ENCODE measurements around the gene CAMTA1.

CAMTA1 gene

DNA sequence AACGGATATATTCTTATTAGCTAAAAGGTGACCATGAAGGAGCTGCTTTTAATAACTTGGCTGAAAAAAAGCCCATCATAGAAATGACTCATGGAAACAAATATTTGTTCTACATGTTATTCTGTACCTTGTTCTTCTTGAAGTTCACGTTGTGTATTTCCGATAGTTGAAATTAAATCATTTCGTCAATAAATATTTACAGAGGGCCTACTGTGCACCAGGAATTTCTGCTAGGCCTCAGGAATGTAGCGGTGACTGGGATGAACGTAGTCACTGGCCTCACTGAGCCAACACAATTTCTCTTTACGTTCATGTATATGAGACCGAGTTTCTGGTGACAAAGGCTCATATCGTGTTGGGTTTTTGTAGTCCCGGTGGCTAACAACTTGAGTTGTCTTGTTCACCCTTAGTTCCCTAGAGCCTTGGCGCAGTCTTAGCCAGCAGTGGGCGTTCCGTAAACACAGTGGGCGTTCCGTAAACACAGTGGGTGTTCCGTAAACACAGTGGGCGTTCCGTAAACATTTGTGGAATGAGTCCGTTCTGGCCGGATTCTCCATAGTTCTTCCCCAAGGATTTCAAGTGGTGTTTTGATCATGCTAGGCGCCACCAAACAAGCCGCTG lies 932.6 kb downstream of the CAMTA1 start:
- H3K27ac ChIP-seq = no peak overlapping the region
- H3K4me3 ChIP-seq = no peak overlapping the region

GRCh38 chr1:7719468-7720094 lies 934.3 kb downstream of the CAMTA1 start:
- no peak overlapping the region for H3K4me3 ChIP-seq
- no peak overlapping the region for H3K27ac ChIP-seq

DNA sequence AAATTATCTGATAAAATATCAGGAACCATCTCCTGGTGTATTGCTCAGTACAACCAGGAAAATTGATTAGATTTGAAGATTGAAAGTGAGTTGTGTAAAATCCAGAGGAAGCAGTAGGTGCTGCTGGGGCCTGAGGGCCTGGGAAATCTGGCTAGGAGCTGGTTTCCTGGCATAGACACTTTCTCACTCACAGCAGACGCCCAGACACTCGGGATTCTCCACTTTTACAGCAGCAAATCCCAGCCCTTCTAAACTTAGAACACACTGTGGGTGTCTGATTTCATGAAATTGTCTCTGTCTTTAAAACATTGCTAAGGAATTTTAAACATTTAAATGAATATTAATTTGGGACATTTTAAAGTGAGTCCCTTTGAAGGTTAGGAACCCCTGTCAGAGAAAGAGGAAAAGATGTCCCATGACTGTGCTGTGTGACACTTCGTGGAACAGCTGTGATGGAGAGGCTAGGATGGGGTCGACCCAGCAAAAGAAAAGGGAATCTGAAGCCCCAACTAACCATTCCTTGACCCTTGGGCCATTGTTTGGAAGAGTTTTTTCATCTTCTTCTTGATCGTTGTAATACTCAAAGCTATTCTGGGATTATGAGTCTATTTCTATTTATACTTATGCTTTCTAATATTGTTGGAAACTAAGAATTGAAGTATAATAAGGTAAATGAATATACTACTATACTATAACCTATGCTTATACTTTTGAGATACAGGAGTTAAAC lies 936.9 kb downstream of the CAMTA1 start:
- no peak overlapping the region for H3K4me3 ChIP-seq
- no peak overlapping the region for H3K27ac ChIP-seq

GRCh38 chr1:7722670-7723012 lies 937.4 kb downstream of the CAMTA1 start:
- H3K27ac ChIP-seq = no peak overlapping the region

DNA sequence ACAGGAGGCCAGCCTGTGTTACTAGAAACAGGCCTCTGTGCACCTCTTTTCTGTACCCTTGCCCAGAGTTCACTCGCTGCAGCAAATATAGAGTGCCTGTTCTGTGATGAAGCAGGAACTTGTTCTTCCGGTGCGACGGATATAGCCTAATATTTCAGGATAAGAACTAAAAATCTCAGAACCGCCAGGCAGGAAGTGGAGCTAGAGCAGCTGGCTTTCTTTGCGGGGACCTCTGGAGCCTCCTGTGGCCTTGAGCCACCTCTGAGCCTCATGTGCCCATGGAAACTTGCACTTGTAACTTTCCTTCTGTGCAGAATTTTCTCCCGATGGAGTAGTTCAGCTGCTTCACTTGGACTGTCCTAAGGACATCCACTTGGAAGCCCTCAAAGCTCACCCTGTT lies 941.4 kb downstream of the CAMTA1 start:
- Histone ChIP-seq H3K4me3 (no peak overlapping the region), H3K27ac (no peak overlapping the region)

More at GRCh38 chr1:7722670-7723012, 937.4 kb downstream of the CAMTA1 start:
- no peak overlapping the region for H3K4me3 ChIP-seq

- H3K27ac ChIP-seq = no peak overlapping the region
- H3K4me3 ChIP-seq = no peak overlapping the region
These were observed 942.7 kb downstream of the CAMTA1 start for GRCh38 chr1:7727809-7728471.

GRCh38 chr1:7729761-7730160 lies 944.5 kb downstream of the CAMTA1 start:
- Histone ChIP-seq H3K27ac (no peak overlapping the region), H3K4me3 (no peak overlapping the region)

DNA sequence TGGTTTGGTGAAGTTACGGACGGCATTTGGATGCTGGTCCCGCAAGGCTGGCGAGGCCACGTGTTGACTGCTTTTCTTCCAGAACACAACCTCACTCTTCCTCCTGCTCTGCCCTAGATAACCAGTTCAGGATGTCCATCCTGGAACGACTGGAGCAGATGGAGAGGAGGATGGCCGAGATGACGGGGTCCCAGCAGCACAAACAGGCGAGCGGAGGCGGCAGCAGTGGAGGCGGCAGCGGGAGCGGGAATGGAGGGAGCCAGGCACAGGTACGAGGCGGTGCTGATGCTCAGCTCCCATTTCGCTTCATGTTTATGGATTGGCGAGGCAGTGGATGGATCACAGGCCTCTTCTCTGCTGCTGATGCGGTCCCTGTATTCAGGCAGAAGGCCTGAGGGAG lies 947.1 kb downstream of the CAMTA1 start:
- Histone ChIP-seq H3K4me3 (no peak overlapping the region), H3K27ac (no peak overlapping the region)

- no peak overlapping the region for H3K4me3 ChIP-seq
- H3K27ac ChIP-seq = no peak overlapping the region
These were observed 948.0 kb downstream of the CAMTA1 start for GRCh38 chr1:7733276-7733675.

DNA sequence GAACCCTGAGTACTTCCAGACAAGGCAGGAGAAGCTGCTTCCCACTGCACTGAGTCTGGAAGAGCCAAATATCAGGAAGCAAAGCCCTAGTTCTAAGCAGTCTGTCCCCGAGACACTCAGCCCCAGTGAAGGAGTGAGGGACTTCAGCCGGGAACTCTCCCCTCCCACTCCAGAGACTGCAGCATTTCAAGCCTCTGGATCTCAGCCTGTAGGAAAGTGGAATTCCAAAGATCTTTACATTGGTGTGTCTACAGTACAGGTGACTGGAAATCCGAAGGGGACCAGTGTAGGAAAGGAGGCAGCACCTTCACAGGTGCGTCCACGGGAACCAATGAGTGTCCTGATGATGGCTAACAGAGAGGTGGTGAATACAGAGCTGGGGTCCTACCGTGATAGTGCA lies 952.8 kb downstream of the CAMTA1 start:
- Histone ChIP-seq H3K27ac (no peak overlapping the region), H3K4me3 (no peak overlapping the region)

GRCh38 chr1:7743346-7743745 lies 958.1 kb downstream of the CAMTA1 start:
- no peak overlapping the region for H3K4me3 ChIP-seq
- H3K27ac ChIP-seq = no peak overlapping the region

- Histone ChIP-seq H3K4me3 (no peak overlapping the region), H3K27ac (peak overlapping the region in 5 of 21 experiments; percentile 20 to 58 (median 44))
These were observed 959.6 kb downstream of the CAMTA1 start for GRCh38 chr1:7744882-7745281.

- H3K4me3 ChIP-seq = no peak overlapping the region
These were observed 960.5 kb downstream of the CAMTA1 start for GRCh38 chr1:7745783-7746182.

DNA sequence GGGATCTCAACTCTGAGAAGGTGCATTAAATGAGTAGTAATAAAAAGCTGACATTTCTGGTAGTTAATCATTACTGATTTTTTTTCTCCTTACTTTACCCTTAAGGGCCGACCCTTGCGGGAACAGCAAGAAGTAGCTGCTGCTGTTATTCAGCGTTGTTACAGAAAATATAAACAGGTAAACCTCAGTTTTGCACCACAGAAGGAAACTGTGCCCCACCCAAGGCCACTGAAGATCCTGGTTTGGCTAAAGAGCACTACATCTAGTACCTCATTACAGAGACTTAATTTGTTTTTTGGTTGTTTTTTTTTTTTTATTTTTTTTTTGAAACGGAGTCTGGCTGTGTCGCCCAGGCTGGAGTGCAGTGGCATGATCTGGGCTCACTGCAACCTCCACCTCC lies 962.4 kb downstream of the CAMTA1 start:
- Histone ChIP-seq H3K4me3 (no peak overlapping the region), H3K27ac (no peak overlapping the region)

More at GRCh38 chr1:7745783-7746182, 960.5 kb downstream of the CAMTA1 start:
- H3K27ac ChIP-seq = peak overlapping the region in 11 of 21 experiments; percentile 23 to 58 (median 31)

DNA sequence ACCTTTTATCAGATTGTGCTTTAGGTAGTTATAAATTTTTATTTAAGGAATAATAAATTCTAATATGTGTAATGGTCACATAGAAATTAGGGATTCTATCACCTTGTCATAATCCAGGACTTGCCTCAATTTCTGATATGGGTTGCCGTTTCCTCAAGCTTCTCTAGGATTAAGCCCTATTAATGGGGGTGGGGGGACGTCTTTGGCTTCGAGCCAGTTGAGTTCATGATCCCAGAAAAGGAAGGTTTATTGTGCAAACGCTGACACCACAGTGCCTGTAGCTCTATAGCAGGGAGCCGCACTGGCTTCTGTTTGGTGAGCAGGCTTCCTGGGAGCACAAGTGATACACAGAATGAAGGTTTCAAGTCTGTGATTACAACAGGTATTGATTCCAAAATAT lies 963.9 kb downstream of the CAMTA1 start:
- Histone ChIP-seq H3K4me3 (no peak overlapping the region), H3K27ac (no peak overlapping the region)

DNA sequence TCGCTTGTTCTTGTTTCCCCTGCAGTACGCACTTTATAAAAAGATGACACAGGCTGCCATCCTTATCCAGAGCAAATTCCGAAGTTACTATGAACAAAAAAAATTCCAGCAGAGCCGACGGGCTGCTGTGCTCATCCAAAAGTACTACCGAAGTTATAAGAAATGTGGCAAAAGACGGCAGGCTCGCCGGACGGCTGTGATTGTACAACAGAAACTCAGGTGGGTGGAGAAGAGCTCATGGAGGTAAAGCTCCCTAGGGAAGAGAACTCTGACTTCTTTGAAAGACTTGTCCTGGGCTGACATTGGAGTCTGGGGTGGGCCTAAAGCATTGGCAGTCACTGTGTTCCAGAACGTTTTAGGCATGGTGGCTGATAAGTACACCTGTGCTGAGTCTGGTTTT lies 965.9 kb downstream of the CAMTA1 start:
- Histone ChIP-seq H3K27ac (no peak overlapping the region), H3K4me3 (no peak overlapping the region)

DNA sequence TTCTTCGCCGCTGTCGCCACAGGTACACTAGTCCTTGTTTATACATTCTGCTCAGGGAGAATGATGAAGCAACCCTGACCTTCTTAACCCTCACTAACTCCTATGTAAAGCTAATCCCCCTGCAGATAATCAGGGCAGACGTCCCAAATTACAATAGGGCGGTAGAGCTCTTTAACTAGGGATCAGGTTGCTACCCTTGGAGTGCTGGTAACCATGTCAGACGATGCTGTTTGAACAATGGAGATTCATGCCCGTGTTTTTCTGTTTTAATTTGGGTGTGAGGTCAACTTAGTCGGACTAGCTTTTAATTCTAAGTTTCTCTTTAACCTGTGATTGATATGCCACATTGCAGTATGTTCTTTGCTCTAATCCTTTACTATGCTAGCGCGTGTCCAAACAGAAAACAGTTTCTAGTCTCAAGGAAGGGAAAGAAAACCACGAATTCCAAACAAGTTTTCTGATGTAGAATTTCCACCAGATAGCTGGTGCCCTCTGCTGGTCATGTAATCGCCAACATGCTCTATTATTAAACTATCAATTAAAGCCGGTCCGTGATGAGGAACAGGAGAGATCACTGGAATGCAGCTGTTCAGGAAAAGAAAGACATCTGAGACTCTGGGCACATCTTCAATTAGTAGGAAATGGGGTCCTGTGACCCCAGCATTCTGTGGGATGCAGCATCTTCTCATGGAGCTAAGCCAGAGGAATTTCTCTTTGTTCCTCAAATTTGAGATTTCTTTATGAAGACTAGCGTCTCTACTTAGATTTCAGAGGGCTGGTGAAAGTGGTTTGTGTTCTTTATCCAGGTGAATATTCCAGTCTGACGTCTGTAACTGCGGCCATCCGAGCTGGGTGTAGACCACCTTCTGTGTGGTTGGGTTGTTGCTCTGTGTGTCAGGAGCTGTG lies 967.5 kb downstream of the CAMTA1 start:
- H3K27ac ChIP-seq = peak overlapping the region in 1 of 21 experiments; percentile 42
- peak overlapping the region in 2 of 7 experiments; percentile 10 to 20 for H3K4me3 ChIP-seq

- Histone ChIP-seq H3K4me3 (no peak overlapping the region), H3K27ac (no peak overlapping the region)
These were observed 968.4 kb downstream of the CAMTA1 start for GRCh38 chr1:7753641-7754040.

GRCh38 chr1:7754234-7754633 lies 969.0 kb downstream of the CAMTA1 start:
- H3K4me3 ChIP-seq = no peak overlapping the region
- no peak overlapping the region for H3K27ac ChIP-seq

DNA sequence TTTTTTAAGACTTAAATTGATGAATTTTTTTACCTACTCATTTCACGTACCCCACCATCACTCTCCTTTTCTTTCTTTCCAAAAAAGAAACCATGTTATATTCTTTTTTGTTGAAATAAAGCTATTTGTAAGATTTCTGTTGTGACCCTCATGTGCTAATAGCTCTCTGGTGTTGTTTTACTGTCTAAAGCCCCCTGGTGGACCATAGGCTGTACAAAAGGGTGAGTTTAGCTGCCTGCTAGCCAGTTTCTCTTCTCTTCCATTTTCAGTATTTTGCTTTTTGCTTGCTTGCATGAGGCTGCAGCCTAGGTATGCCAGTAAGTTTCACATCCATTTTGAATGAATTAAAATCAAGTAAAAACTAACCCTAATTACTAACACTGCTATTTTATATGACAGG lies 970.2 kb downstream of the CAMTA1 start:
- H3K4me3 ChIP-seq = no peak overlapping the region

More for the DNA sequence above, 970.2 kb downstream of the CAMTA1 start:
- H3K27ac ChIP-seq = no peak overlapping the region
